HCT116 (cell line): ENCODE measurements around the gene ZBTB16. TPM values are rescaled to one million over a fixed set of nuclear protein-coding genes. Genes with fewer than 3 reads are reported as not detected.

Experiments used
- ATAC-seq: fragments of 200-7000 bp; cut with Tn5 transposase; 2 replicates; pipeline ENCODE4 v1.9.1; 2020; ENCODE audit warnings: mild to moderate bottlenecking, moderate library complexity
- BruUV-seq: library from RNA; stranded (reverse); fragments of 400-500 nt; replicated peaks from 2 replicates; lab custom pipeline; 2021; lab: Mats Ljungman, UMichigan
- CTCF ChIA-PET: fragments of 300-600 bp; sonication (Branson Sonifier 250); formaldehyde crosslinking; loops from one replicate; lab custom pipeline; 2021; ENCODE audit warnings: antibody characterized with exemption; lab: Charles Lee
- POLR2A ChIA-PET: fragments of 300-600, 350-600 bp; sonication (Branson Sonifier 250); formaldehyde crosslinking; loops from one replicate; lab custom pipeline; 2021; ENCODE audit warnings: antibody characterized with exemption; lab: Charles Lee
- RAD21 ChIA-PET, 2 experiments: fragments of 300-600 bp; sonication (Branson Sonifier 250); formaldehyde crosslinking; loops; one replicate each; lab custom pipeline; 2023; ENCODE audit warnings: low total read pairs in 2 of 2; ENCODE audit not compliant: uncharacterized antibody in 2 of 2, unreplicated experiment in 2 of 2, low non-redundant PET in 1 of 2; lab: Charles Lee
- DNase-seq: peaks from one replicate; pipeline ENCODE4 v3.0.0-alpha.2; 2010; ENCODE audit warnings: low read depth, low spot score
- H2AFZ ChIP-seq: fragments of 200-600 bp; shearing (Covaris generic), sonication (generic); 2 replicates; pipeline ENCODE4 v1.6.1; 2017; ENCODE audit warnings: low read depth, mixed run types, mixed read lengths, antibody characterized with exemption, low read length; ENCODE audit not compliant: poor library complexity, severe bottlenecking
- H3K27ac ChIP-seq: 2 replicates; pipeline ENCODE4 v1.5.1; 2012; ENCODE audit warnings: low read depth, low read length
- H3K27me3 ChIP-seq: fragments of 200-600 bp; sonication (generic); 2 replicates; pipeline ENCODE4 v1.6.1; 2016; ENCODE audit warnings: mixed run types, low read length, mixed read lengths; ENCODE audit not compliant: insufficient read depth
- H3K36me3 ChIP-seq, 2 experiments: fragments of 200-500 bp in 1 of 2; fragments of 200-600 bp in 1 of 2; sonication (Bioruptor generic) in 1 of 2; sonication (generic) in 1 of 2; 2 replicates each; pipeline versions ENCODE4 v1.5.1 to v1.6.1; 2014 to 2016; ENCODE audit warnings: low read length in 2 of 2, inconsistent platforms in 1 of 2, mixed read lengths in 1 of 2, mixed run types in 1 of 2; ENCODE audit not compliant: insufficient read depth in 2 of 2, control insufficient read depth in 1 of 2
- H3K4me1 ChIP-seq, 2 experiments: fragments of 200-600 bp in 1 of 2; sonication (generic) in 1 of 2; 2 replicates each; pipeline versions ENCODE4 v1.5.1 to v1.6.1; 2012 to 2017; ENCODE audit warnings: low read length in 2 of 2, inconsistent platforms in 1 of 2, mild to moderate bottlenecking in 1 of 2, mixed read lengths in 1 of 2, mixed run types in 1 of 2, moderate library complexity in 1 of 2; ENCODE audit not compliant: insufficient read depth in 2 of 2, control insufficient read depth in 1 of 2
- H3K4me2 ChIP-seq: fragments of 200-600 bp; sonication (generic); 2 replicates; pipeline ENCODE4 v1.6.1; 2017; ENCODE audit warnings: mixed run types, low read length, mixed read lengths
- H3K4me3 ChIP-seq, 2 experiments: fragments of 200-600 bp in 1 of 2; sonication (generic) in 1 of 2; replicated peaks in 1 of 2; 2 replicates each; pipeline ENCODE4 v1.5.1; 2011 to 2016; ENCODE audit warnings: low read length in 2 of 2, control low read depth in 1 of 2, low read depth in 1 of 2, mild to moderate bottlenecking in 1 of 2, mixed read lengths in 1 of 2, mixed run types in 1 of 2
- H3K79me2 ChIP-seq: fragments of 200-600 bp; sonication (generic); 2 replicates; pipeline ENCODE4 v1.6.1; 2017; ENCODE audit warnings: mild to moderate bottlenecking, mixed run types, low read length, moderate library complexity, mixed read lengths; ENCODE audit not compliant: insufficient read depth
- H3K9ac ChIP-seq: fragments of 200-600 bp; sonication (generic); 2 replicates; pipeline ENCODE4 v1.6.1; 2016; ENCODE audit warnings: low read length, mixed read lengths
- H3K9me2 ChIP-seq: fragments of 200-600 bp; sonication (generic), shearing (Covaris generic); 2 replicates; pipeline ENCODE4 v1.6.1; 2017; ENCODE audit warnings: mixed run types, mild to moderate bottlenecking, moderate library complexity; ENCODE audit not compliant: insufficient read depth
- H3K9me3 ChIP-seq, 2 experiments: fragments of 200-500 bp in 1 of 2; fragments of 200-600 bp in 1 of 2; sonication (Bioruptor generic) in 1 of 2; sonication (generic) in 1 of 2; 2 replicates each; pipeline ENCODE4 v1.6.1; 2014 to 2017; ENCODE audit warnings: low read length in 2 of 2, mixed read lengths in 2 of 2, inconsistent platforms in 1 of 2, low read depth in 1 of 2, mild to moderate bottlenecking in 1 of 2, mixed run types in 1 of 2, moderate library complexity in 1 of 2; ENCODE audit not compliant: control insufficient read depth in 1 of 2, insufficient read depth in 1 of 2
- H4K20me1 ChIP-seq: fragments of 200-600 bp; sonication (generic), shearing (Covaris generic); 2 replicates; pipeline ENCODE4 v1.6.1; 2017; ENCODE audit warnings: mixed run types, mild to moderate bottlenecking, moderate library complexity; ENCODE audit not compliant: insufficient read depth
- ATF3 ChIP-seq: IDR thresholded peaks from 2 replicates; pipeline ENCODE4 v1.6.1; 2012
- CBX3 ChIP-seq: IDR thresholded peaks from 2 replicates; pipeline ENCODE4 v1.6.1; 2012; ENCODE audit warnings: low read depth
- CTCF ChIP-seq, 3 experiments: fragments of 200-600 bp in 1 of 3; sonication (generic) in 1 of 3; IDR thresholded peaks in 2 of 3; conservative IDR thresholded peaks in 1 of 3; 2 replicates each; pipeline ENCODE4 v1.5.1; 2012 to 2017; ENCODE audit warnings: low read depth in 2 of 3, low read length in 2 of 3, antibody characterized with exemption in 1 of 3, borderline replicate concordance in 1 of 3, control low read depth in 1 of 3, mild to moderate bottlenecking in 1 of 3, mixed read lengths in 1 of 3, mixed run types in 1 of 3, moderate library complexity in 1 of 3; ENCODE audit not compliant: insufficient read depth in 1 of 3
- EGR1 ChIP-seq: IDR thresholded peaks from 2 replicates; pipeline ENCODE4 v1.6.1; 2012; ENCODE audit warnings: low read depth
- ELF1 ChIP-seq: IDR thresholded peaks from 2 replicates; pipeline ENCODE4 v1.6.1; 2012; ENCODE audit warnings: low read depth, borderline replicate concordance
- EZH2phosphoT487 ChIP-seq: fragments of 200-600 bp; IDR thresholded peaks from 2 replicates; pipeline ENCODE4 v1.6.1; 2018; ENCODE audit warnings: antibody characterized with exemption, borderline replicate concordance
- POLR2A ChIP-seq: IDR thresholded peaks from 2 replicates; pipeline ENCODE4 v1.7.0; 2011; ENCODE audit warnings: borderline replicate concordance; ENCODE audit not compliant: insufficient read depth, insufficient read length; ENCODE audit errors: extremely low read depth
- POLR2AphosphoS5 ChIP-seq: IDR thresholded peaks from 2 replicates; pipeline ENCODE4 v1.6.1; 2011; ENCODE audit warnings: mild to moderate bottlenecking, low read depth, low read length, moderate library complexity
- SP1 ChIP-seq: IDR thresholded peaks from 2 replicates; pipeline ENCODE4 v1.6.1; 2012; ENCODE audit warnings: low read depth
- SRF ChIP-seq: IDR thresholded peaks from 2 replicates; pipeline ENCODE4 v1.6.1; 2012; ENCODE audit warnings: low read depth
- TCF7L2 ChIP-seq: IDR thresholded peaks from 2 replicates; pipeline ENCODE4 v1.7.0; 2011; ENCODE audit warnings: borderline replicate concordance, inconsistent platforms; ENCODE audit not compliant: insufficient read depth, insufficient read length; ENCODE audit errors: extremely low read depth
- ZFX ChIP-seq: fragments of 450-650 bp; IDR thresholded peaks from 2 replicates; pipeline ENCODE4 v1.6.1; 2017
- ZNF274 ChIP-seq: fragments of 200-500 bp; sonication (Bioruptor generic); IDR thresholded peaks from 2 replicates; pipeline ENCODE4 v1.6.1; 2014; ENCODE audit warnings: mild to moderate bottlenecking, low read depth, low read length, inconsistent platforms
- intact Hi-C: fragments of 100-400 bp; cut with micrococcal nuclease; formaldehyde crosslinking; loops from 2 replicates; pipeline ENCODE4 v1.10.0; 2022
- total RNA-seq: library from RNA; stranded (reverse); gene quantifications from one replicate; pipeline ENCODE4 v1.2.1, GENCODE V29; 2021; ENCODE audit not compliant: unreplicated experiment
- TF ChIP-seq, protein P1 (sequence below): IDR thresholded peaks from 2 replicates; pipeline ENCODE4 v1.6.1; 2012
- TF ChIP-seq, protein P2 (sequence below): IDR thresholded peaks from 2 replicates; pipeline ENCODE4 v1.6.1; 2012; ENCODE audit warnings: low read depth

ZBTB16 gene
- total RNA-seq, 1 experiment from 2014 or later: 0.30 TPM

DNA sequence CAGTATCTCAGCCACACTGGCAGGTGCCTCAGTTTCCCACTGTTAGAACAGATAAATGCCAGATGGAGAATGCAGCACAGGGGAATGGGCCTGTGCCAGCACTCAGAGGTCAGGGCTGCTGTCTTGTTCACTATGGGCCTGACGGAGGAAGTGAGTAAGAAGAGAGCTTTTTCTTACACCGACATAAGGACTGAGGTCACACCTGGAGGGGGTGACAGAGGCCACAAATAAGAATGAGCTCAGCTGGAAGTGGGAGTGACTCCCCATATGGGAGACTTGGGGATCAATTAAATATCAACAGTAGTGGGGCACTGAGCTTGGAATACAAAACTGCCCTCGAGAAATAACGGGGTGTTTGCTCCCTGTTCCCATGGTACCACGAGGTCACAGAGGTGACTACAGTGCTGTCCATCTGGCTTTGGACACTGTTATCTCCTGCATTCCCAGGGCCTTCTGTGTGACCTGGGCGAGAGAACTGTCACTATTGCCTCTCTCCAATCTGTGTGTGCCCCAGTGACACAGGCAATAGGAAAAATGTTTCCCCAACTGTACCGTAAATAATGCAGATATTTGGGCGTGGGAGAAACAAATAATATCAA, 142.6 kb downstream of the ZBTB16 start:
- POLR2A ChIA-PET: no interaction called here
- ATAC-seq: no peak
- TF ChIP-seq POLR2AphosphoS5 (no peak), EZH2phosphoT487 (no peak), TCF7L2 (no peak)
- intact Hi-C loops: no loop called here
- Histone ChIP-seq H3K9me3 (no peaks in the 10 kb centered on the region), H3K4me2 (no peak overlapping the region), H3K4me3 (no peak overlapping the region), H3K9ac (no peak overlapping the region), H3K36me3 (no peaks in the 10 kb centered on the region), H2AFZ (no peak overlapping the region), H3K79me2 (no peaks in the 10 kb centered on the region), H3K27me3 (peaks cover 13% of the 10 kb centered on the region; the same call in 1 of the 2 replicates), H3K9me2 (no peaks in the 10 kb centered on the region), H4K20me1 (no peaks in the 10 kb centered on the region), H3K4me1 (no peaks in the 10 kb centered on the region), H3K27ac (no peak overlapping the region)
- RAD21 ChIA-PET: no interaction called here
- CTCF ChIA-PET: no interaction called here
- no peak for DNase-seq
- no TSS peak for BruUV-seq

- Histone ChIP-seq H3K9me3 (no peaks in the 10 kb centered on the region), H3K79me2 (no peaks in the 10 kb centered on the region), H2AFZ (no peak overlapping the region), H3K27me3 (peaks cover 29% of the 10 kb centered on the region), H4K20me1 (no peaks in the 10 kb centered on the region), H3K9me2 (no peaks in the 10 kb centered on the region), H3K27ac (no peak overlapping the region), H3K4me3 (no peak overlapping the region), H3K9ac (no peak overlapping the region), H3K4me2 (no peak overlapping the region), H3K36me3 (no peaks in the 10 kb centered on the region), H3K4me1 (no peaks in the 10 kb centered on the region)
- ChIA-PET CTCF (no interaction called here), RAD21 (no interaction called here), POLR2A (no interaction called here)
- no peak for ATAC-seq
- DNase-seq: no peak
- BruUV-seq: no TSS peak
- intact Hi-C loops: no loop called here
- TF ChIP-seq ZNF274: no peak
- TF ChIP-seq EGR1: no peak
- no peak for TF ChIP-seq CBX3
- no peak for TF ChIP-seq ELF1
- TF ChIP-seq POLR2A: no peak
- TF ChIP-seq SP1: no peak
- no peak for TF ChIP-seq CTCF (IDR thresholded peaks at IDR 0.05 in 2 of 3, conservative IDR thresholded peaks at IDR 0.05 in 1 of 3; ENCODE audit: borderline replicate concordance in 1 of 3, insufficient read depth in 1 of 3, low read depth in 2 of 3, low read length in 2 of 3)
- TF ChIP-seq SRF: no peak
- TF ChIP-seq, protein P1, sequence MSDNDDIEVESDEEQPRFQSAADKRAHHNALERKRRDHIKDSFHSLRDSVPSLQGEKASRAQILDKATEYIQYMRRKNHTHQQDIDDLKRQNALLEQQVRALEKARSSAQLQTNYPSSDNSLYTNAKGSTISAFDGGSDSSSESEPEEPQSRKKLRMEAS: no peak
- no peak for TF ChIP-seq POLR2AphosphoS5
- no peak for TF ChIP-seq TCF7L2
- TF ChIP-seq, protein P2, sequence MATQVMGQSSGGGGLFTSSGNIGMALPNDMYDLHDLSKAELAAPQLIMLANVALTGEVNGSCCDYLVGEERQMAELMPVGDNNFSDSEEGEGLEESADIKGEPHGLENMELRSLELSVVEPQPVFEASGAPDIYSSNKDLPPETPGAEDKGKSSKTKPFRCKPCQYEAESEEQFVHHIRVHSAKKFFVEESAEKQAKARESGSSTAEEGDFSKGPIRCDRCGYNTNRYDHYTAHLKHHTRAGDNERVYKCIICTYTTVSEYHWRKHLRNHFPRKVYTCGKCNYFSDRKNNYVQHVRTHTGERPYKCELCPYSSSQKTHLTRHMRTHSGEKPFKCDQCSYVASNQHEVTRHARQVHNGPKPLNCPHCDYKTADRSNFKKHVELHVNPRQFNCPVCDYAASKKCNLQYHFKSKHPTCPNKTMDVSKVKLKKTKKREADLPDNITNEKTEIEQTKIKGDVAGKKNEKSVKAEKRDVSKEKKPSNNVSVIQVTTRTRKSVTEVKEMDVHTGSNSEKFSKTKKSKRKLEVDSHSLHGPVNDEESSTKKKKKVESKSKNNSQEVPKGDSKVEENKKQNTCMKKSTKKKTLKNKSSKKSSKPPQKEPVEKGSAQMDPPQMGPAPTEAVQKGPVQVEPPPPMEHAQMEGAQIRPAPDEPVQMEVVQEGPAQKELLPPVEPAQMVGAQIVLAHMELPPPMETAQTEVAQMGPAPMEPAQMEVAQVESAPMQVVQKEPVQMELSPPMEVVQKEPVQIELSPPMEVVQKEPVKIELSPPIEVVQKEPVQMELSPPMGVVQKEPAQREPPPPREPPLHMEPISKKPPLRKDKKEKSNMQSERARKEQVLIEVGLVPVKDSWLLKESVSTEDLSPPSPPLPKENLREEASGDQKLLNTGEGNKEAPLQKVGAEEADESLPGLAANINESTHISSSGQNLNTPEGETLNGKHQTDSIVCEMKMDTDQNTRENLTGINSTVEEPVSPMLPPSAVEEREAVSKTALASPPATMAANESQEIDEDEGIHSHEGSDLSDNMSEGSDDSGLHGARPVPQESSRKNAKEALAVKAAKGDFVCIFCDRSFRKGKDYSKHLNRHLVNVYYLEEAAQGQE: no peak
- TF ChIP-seq ATF3: no peak
- no peak for TF ChIP-seq ZFX
Observed at GRCh38 chr11:114207096-114207495, 147.6 kb downstream of the ZBTB16 start.
